HCT116 (cell line): ENCODE data around the gene KLHL24. TPM values are rescaled to one million over a fixed set of nuclear protein-coding genes. Genes with fewer than 3 reads are reported as not detected.
A peak's percentile ranks its signal among the peaks of the same experiment; 100 is the strongest.

ENCODE experiments used
- ATAC-seq: fragments of 200-7000 bp; cut with Tn5 transposase; 2 replicates; pipeline ENCODE4 v1.9.1; 2020; ENCODE audit warnings: mild to moderate bottlenecking, moderate library complexity
- BruUV-seq: library from RNA; stranded (reverse); fragments of 400-500 nt; replicated peaks from 2 replicates; lab custom pipeline; 2021; lab: Mats Ljungman, UMichigan
- CTCF ChIA-PET: fragments of 300-600 bp; sonication (Branson Sonifier 250); formaldehyde crosslinking; loops from one replicate; lab custom pipeline; 2021; ENCODE audit warnings: antibody characterized with exemption; lab: Charles Lee
- POLR2A ChIA-PET: fragments of 300-600, 350-600 bp; sonication (Branson Sonifier 250); formaldehyde crosslinking; loops from one replicate; lab custom pipeline; 2021; ENCODE audit warnings: antibody characterized with exemption; lab: Charles Lee
- RAD21 ChIA-PET, 2 experiments: fragments of 300-600 bp; sonication (Branson Sonifier 250); formaldehyde crosslinking; loops; one replicate each; lab custom pipeline; 2023; ENCODE audit warnings: low total read pairs in 2 of 2; ENCODE audit not compliant: uncharacterized antibody in 2 of 2, unreplicated experiment in 2 of 2, low non-redundant PET in 1 of 2; lab: Charles Lee
- DNase-seq: peaks from one replicate; pipeline ENCODE4 v3.0.0-alpha.2; 2010; ENCODE audit warnings: low read depth, low spot score
- H2AFZ ChIP-seq: fragments of 200-600 bp; shearing (Covaris generic), sonication (generic); 2 replicates; pipeline ENCODE4 v1.6.1; 2017; ENCODE audit warnings: low read depth, mixed run types, mixed read lengths, antibody characterized with exemption, low read length; ENCODE audit not compliant: poor library complexity, severe bottlenecking
- H3K27ac ChIP-seq: 2 replicates; pipeline ENCODE4 v1.5.1; 2012; ENCODE audit warnings: low read depth, low read length
- H3K27me3 ChIP-seq: fragments of 200-600 bp; sonication (generic); 2 replicates; pipeline ENCODE4 v1.6.1; 2016; ENCODE audit warnings: mixed run types, low read length, mixed read lengths; ENCODE audit not compliant: insufficient read depth
- H3K36me3 ChIP-seq, 2 experiments: fragments of 200-500 bp in 1 of 2; fragments of 200-600 bp in 1 of 2; sonication (Bioruptor generic) in 1 of 2; sonication (generic) in 1 of 2; 2 replicates each; pipeline versions ENCODE4 v1.5.1 to v1.6.1; 2014 to 2016; ENCODE audit warnings: low read length in 2 of 2, inconsistent platforms in 1 of 2, mixed read lengths in 1 of 2, mixed run types in 1 of 2; ENCODE audit not compliant: insufficient read depth in 2 of 2, control insufficient read depth in 1 of 2
- H3K4me1 ChIP-seq, 2 experiments: fragments of 200-600 bp in 1 of 2; sonication (generic) in 1 of 2; 2 replicates each; pipeline versions ENCODE4 v1.5.1 to v1.6.1; 2012 to 2017; ENCODE audit warnings: low read length in 2 of 2, inconsistent platforms in 1 of 2, mild to moderate bottlenecking in 1 of 2, mixed read lengths in 1 of 2, mixed run types in 1 of 2, moderate library complexity in 1 of 2; ENCODE audit not compliant: insufficient read depth in 2 of 2, control insufficient read depth in 1 of 2
- H3K4me2 ChIP-seq: fragments of 200-600 bp; sonication (generic); 2 replicates; pipeline ENCODE4 v1.6.1; 2017; ENCODE audit warnings: mixed run types, low read length, mixed read lengths
- H3K4me3 ChIP-seq, 2 experiments: fragments of 200-600 bp in 1 of 2; sonication (generic) in 1 of 2; replicated peaks in 1 of 2; 2 replicates each; pipeline ENCODE4 v1.5.1; 2011 to 2016; ENCODE audit warnings: low read length in 2 of 2, control low read depth in 1 of 2, low read depth in 1 of 2, mild to moderate bottlenecking in 1 of 2, mixed read lengths in 1 of 2, mixed run types in 1 of 2
- H3K79me2 ChIP-seq: fragments of 200-600 bp; sonication (generic); 2 replicates; pipeline ENCODE4 v1.6.1; 2017; ENCODE audit warnings: mild to moderate bottlenecking, mixed run types, low read length, moderate library complexity, mixed read lengths; ENCODE audit not compliant: insufficient read depth
- H3K9ac ChIP-seq: fragments of 200-600 bp; sonication (generic); 2 replicates; pipeline ENCODE4 v1.6.1; 2016; ENCODE audit warnings: low read length, mixed read lengths
- H3K9me2 ChIP-seq: fragments of 200-600 bp; sonication (generic), shearing (Covaris generic); 2 replicates; pipeline ENCODE4 v1.6.1; 2017; ENCODE audit warnings: mixed run types, mild to moderate bottlenecking, moderate library complexity; ENCODE audit not compliant: insufficient read depth
- H3K9me3 ChIP-seq, 2 experiments: fragments of 200-500 bp in 1 of 2; fragments of 200-600 bp in 1 of 2; sonication (Bioruptor generic) in 1 of 2; sonication (generic) in 1 of 2; 2 replicates each; pipeline ENCODE4 v1.6.1; 2014 to 2017; ENCODE audit warnings: low read length in 2 of 2, mixed read lengths in 2 of 2, inconsistent platforms in 1 of 2, low read depth in 1 of 2, mild to moderate bottlenecking in 1 of 2, mixed run types in 1 of 2, moderate library complexity in 1 of 2; ENCODE audit not compliant: control insufficient read depth in 1 of 2, insufficient read depth in 1 of 2
- H4K20me1 ChIP-seq: fragments of 200-600 bp; sonication (generic), shearing (Covaris generic); 2 replicates; pipeline ENCODE4 v1.6.1; 2017; ENCODE audit warnings: mixed run types, mild to moderate bottlenecking, moderate library complexity; ENCODE audit not compliant: insufficient read depth
- CEBPB ChIP-seq: IDR thresholded peaks from 2 replicates; pipeline ENCODE4 v1.6.1; 2012; ENCODE audit warnings: low read depth
- EGR1 ChIP-seq: IDR thresholded peaks from 2 replicates; pipeline ENCODE4 v1.6.1; 2012; ENCODE audit warnings: low read depth
- EZH2 ChIP-seq: fragments of 200-600 bp; sonication (generic); IDR thresholded peaks from 2 replicates; pipeline ENCODE4 v1.6.1; 2017; ENCODE audit warnings: antibody characterized with exemption, mixed run types
- FOSL1 ChIP-seq: IDR thresholded peaks from 2 replicates; pipeline ENCODE4 v1.6.1; 2012; ENCODE audit warnings: low read depth
- POLR2A ChIP-seq: IDR thresholded peaks from 2 replicates; pipeline ENCODE4 v1.7.0; 2011; ENCODE audit warnings: borderline replicate concordance; ENCODE audit not compliant: insufficient read depth, insufficient read length; ENCODE audit errors: extremely low read depth
- SIN3A ChIP-seq: IDR thresholded peaks from 2 replicates; pipeline ENCODE4 v1.6.1; 2012; ENCODE audit warnings: low read depth
- SP1 ChIP-seq: IDR thresholded peaks from 2 replicates; pipeline ENCODE4 v1.6.1; 2012; ENCODE audit warnings: low read depth
- TCF7L2 ChIP-seq: IDR thresholded peaks from 2 replicates; pipeline ENCODE4 v1.7.0; 2011; ENCODE audit warnings: borderline replicate concordance, inconsistent platforms; ENCODE audit not compliant: insufficient read depth, insufficient read length; ENCODE audit errors: extremely low read depth
- YY1 ChIP-seq: IDR thresholded peaks from 2 replicates; pipeline ENCODE4 v1.6.1; 2011; ENCODE audit warnings: low read length, low read depth, moderate library complexity, mild to moderate bottlenecking; ENCODE audit not compliant: insufficient replicate concordance; ENCODE audit errors: extremely low read depth
- ZNF274 ChIP-seq: fragments of 200-500 bp; sonication (Bioruptor generic); IDR thresholded peaks from 2 replicates; pipeline ENCODE4 v1.6.1; 2014; ENCODE audit warnings: mild to moderate bottlenecking, low read depth, low read length, inconsistent platforms
- intact Hi-C: fragments of 100-400 bp; cut with micrococcal nuclease; formaldehyde crosslinking; loops from 2 replicates; pipeline ENCODE4 v1.10.0; 2022
- total RNA-seq: library from RNA; stranded (reverse); gene quantifications from one replicate; pipeline ENCODE4 v1.2.1, GENCODE V29; 2021; ENCODE audit not compliant: unreplicated experiment
- TF ChIP-seq, protein P1 (sequence below), 3 experiments: fragments of 200-600 bp in 1 of 3; sonication (generic) in 1 of 3; IDR thresholded peaks in 2 of 3; conservative IDR thresholded peaks in 1 of 3; 2 replicates each; pipeline ENCODE4 v1.5.1; 2012 to 2017; ENCODE audit warnings: low read depth in 2 of 3, low read length in 2 of 3, antibody characterized with exemption in 1 of 3, borderline replicate concordance in 1 of 3, control low read depth in 1 of 3, mild to moderate bottlenecking in 1 of 3, mixed read lengths in 1 of 3, mixed run types in 1 of 3, moderate library complexity in 1 of 3; ENCODE audit not compliant: insufficient read depth in 1 of 3
- TF ChIP-seq, protein P2 (sequence below): IDR thresholded peaks from 2 replicates; pipeline ENCODE4 v1.6.1; 2012
- TF ChIP-seq, protein P3 (sequence below): IDR thresholded peaks from 2 replicates; pipeline ENCODE4 v1.6.1; 2012
- TF ChIP-seq, protein P4 (sequence below): IDR thresholded peaks from 2 replicates; pipeline ENCODE4 v1.6.1; 2012; ENCODE audit warnings: low read depth

The KLHL24 gene
- total RNA-seq, 1 experiment from 2014 or later, result 21.0 TPM

DNA sequence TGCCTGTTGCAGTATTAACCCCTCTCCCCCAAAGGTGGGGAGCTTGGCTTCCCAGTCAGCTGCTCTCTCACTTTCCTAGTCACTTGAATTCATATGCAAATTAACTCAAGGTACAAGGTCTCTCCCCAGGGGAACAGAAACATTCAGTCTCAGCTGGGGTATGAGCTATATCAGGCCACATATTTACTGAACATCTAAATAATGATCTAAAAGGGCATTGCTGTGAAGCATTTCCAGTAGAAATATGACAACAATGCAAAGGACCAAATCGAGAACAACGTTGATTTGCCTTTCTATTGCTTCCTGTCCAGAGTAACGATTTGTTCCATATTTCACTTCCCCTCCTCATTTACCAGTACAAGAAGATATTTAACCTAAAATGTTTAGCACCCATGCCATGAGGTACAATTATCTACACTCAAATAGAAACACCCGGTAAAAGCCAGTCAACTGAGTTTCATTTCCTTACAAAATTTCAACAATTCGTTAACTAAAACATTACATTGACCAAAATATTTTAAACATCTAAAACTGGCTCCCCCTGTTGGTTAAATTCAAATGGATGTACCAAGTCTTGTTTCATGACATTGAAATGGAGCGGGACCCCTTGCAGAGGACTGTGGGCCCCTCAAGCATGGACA lies 43.4 kb upstream of the KLHL24 start:
- ATAC-seq (no peak), DNase-seq (peak; percentile 4)
- BruUV-seq, result no TSS peak
- Histone ChIP-seq H3K4me3 (no peak overlapping the region), H3K27me3 (no peaks in the 10 kb centered on the region), H4K20me1 (no peaks in the 10 kb centered on the region), H3K9ac (no peak overlapping the region), H3K36me3 (no peaks in the 10 kb centered on the region), H3K4me1 (no peaks in the 10 kb centered on the region), H3K27ac (no peak overlapping the region), H2AFZ (no peak overlapping the region), H3K9me3 (no peaks in the 10 kb centered on the region), H3K9me2 (no peaks in the 10 kb centered on the region), H3K79me2 (no peaks in the 10 kb centered on the region), H3K4me2 (no peak overlapping the region)
- ChIA-PET POLR2A (no interaction called here), RAD21 (no interaction called here), CTCF (no interaction called here)
- TF ChIP-seq, protein P1, sequence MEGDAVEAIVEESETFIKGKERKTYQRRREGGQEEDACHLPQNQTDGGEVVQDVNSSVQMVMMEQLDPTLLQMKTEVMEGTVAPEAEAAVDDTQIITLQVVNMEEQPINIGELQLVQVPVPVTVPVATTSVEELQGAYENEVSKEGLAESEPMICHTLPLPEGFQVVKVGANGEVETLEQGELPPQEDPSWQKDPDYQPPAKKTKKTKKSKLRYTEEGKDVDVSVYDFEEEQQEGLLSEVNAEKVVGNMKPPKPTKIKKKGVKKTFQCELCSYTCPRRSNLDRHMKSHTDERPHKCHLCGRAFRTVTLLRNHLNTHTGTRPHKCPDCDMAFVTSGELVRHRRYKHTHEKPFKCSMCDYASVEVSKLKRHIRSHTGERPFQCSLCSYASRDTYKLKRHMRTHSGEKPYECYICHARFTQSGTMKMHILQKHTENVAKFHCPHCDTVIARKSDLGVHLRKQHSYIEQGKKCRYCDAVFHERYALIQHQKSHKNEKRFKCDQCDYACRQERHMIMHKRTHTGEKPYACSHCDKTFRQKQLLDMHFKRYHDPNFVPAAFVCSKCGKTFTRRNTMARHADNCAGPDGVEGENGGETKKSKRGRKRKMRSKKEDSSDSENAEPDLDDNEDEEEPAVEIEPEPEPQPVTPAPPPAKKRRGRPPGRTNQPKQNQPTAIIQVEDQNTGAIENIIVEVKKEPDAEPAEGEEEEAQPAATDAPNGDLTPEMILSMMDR (IDR thresholded peaks at IDR 0.05 in 2 of 3, conservative IDR thresholded peaks at IDR 0.05 in 1 of 3; ENCODE audit: borderline replicate concordance in 1 of 3, insufficient read depth in 1 of 3, low read depth in 2 of 3, low read length in 2 of 3), result peak in 1 of 3 experiments; percentile 45; a peak in 2 of 6 replicates
- no peak for TF ChIP-seq SIN3A
- intact Hi-C loops, result no loop called here

DNA sequence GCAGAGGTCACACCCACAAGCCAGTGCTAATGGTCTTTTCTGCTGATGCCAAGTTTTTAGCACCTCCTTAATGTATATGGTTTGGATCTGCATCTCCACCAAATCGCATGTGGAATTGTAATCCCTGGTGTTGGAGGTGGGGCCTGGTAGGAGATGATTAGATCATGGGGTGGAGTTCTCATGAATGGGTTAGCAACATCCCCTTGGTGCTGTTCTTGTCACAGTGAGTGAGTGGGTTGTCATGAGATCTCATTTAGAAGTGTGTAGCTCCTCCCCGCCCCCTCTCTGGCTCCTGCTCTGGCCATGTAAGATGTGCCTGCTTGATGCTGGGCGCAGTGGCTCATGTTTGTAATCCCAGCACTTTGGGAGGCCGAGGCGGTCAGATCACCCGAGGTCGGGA lies 42.6 kb upstream of the KLHL24 start:
- Histone ChIP-seq H3K9me2 (no peaks in the 10 kb centered on the region), H3K27me3 (no peaks in the 10 kb centered on the region), H3K4me2 (no peak overlapping the region), H3K9me3 (no peaks in the 10 kb centered on the region), H3K4me1 (no peaks in the 10 kb centered on the region), H2AFZ (no peak overlapping the region), H4K20me1 (no peaks in the 10 kb centered on the region), H3K9ac (no peak overlapping the region), H3K4me3 (no peak overlapping the region), H3K27ac (no peak overlapping the region), H3K36me3 (no peaks in the 10 kb centered on the region), H3K79me2 (no peaks in the 10 kb centered on the region)
- ChIA-PET POLR2A (no interaction called here), RAD21 (no interaction called here), CTCF (no interaction called here)
- ATAC-seq (no peak), DNase-seq (no peak)
- intact Hi-C loops, result no loop called here
- no TSS peak for BruUV-seq
- TF ChIP-seq FOSL1, result no peak
- no peak for TF ChIP-seq EZH2
- TF ChIP-seq, protein P2, sequence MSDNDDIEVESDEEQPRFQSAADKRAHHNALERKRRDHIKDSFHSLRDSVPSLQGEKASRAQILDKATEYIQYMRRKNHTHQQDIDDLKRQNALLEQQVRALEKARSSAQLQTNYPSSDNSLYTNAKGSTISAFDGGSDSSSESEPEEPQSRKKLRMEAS, result no peak
- TF ChIP-seq CEBPB, result no peak
- TF ChIP-seq EGR1, result no peak
- TF ChIP-seq SIN3A, result no peak
- no peak for TF ChIP-seq SP1
- TF ChIP-seq, protein P3, sequence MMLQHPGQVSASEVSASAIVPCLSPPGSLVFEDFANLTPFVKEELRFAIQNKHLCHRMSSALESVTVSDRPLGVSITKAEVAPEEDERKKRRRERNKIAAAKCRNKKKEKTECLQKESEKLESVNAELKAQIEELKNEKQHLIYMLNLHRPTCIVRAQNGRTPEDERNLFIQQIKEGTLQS, result no peak
- no peak for TF ChIP-seq YY1
- no peak for TF ChIP-seq POLR2A
- no peak for TF ChIP-seq TCF7L2
- no peak for TF ChIP-seq ZNF274
- TF ChIP-seq, protein P4, sequence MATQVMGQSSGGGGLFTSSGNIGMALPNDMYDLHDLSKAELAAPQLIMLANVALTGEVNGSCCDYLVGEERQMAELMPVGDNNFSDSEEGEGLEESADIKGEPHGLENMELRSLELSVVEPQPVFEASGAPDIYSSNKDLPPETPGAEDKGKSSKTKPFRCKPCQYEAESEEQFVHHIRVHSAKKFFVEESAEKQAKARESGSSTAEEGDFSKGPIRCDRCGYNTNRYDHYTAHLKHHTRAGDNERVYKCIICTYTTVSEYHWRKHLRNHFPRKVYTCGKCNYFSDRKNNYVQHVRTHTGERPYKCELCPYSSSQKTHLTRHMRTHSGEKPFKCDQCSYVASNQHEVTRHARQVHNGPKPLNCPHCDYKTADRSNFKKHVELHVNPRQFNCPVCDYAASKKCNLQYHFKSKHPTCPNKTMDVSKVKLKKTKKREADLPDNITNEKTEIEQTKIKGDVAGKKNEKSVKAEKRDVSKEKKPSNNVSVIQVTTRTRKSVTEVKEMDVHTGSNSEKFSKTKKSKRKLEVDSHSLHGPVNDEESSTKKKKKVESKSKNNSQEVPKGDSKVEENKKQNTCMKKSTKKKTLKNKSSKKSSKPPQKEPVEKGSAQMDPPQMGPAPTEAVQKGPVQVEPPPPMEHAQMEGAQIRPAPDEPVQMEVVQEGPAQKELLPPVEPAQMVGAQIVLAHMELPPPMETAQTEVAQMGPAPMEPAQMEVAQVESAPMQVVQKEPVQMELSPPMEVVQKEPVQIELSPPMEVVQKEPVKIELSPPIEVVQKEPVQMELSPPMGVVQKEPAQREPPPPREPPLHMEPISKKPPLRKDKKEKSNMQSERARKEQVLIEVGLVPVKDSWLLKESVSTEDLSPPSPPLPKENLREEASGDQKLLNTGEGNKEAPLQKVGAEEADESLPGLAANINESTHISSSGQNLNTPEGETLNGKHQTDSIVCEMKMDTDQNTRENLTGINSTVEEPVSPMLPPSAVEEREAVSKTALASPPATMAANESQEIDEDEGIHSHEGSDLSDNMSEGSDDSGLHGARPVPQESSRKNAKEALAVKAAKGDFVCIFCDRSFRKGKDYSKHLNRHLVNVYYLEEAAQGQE, result no peak
